HG03135 (cell line): ENCODE measurements around the gene MALAT1.
A peak's percentile ranks its signal among the peaks of the same experiment; 100 is the strongest.
"Not testable (repeated sequence)": the region's sequence is repeated elsewhere in the genome, so short reads cannot be mapped to it uniquely, and the experiment has no call there.

Source experiments
- ATAC-seq: cut with Tn5 transposase; IDR thresholded peaks from one replicate; pipeline ENCODE4 v1.9.1; 2021; ENCODE audit warnings: mild to moderate bottlenecking, moderate library complexity; ENCODE audit not compliant: unreplicated experiment

MALAT1 gene

GRCh38 chr11:65498977-65499712, at the start of gene MALAT1:
Gene MALAT1, plus strand, starts transcription at chr11:65499045.
- no peak for ATAC-seq

- ATAC-seq, result not testable (repeated sequence)
Observed at GRCh38 chr11:65451301-65451700, 47.5 kb upstream of the MALAT1 start.

GRCh38 chr11:65452259-65452658, 46.6 kb upstream of the MALAT1 start:
- ATAC-seq, result not testable (repeated sequence)

- ATAC-seq, result no peak
Observed at GRCh38 chr11:65452806-65453490, 45.9 kb upstream of the MALAT1 start.

- no peak for ATAC-seq
Observed at GRCh38 chr11:65454311-65454695, 44.5 kb upstream of the MALAT1 start.

GRCh38 chr11:65454696-65455456, 44.0 kb upstream of the MALAT1 start:
- ATAC-seq, result peak; percentile 90

GRCh38 chr11:65456418-65456817, 42.4 kb upstream of the MALAT1 start:
- ATAC-seq, result no peak

- no peak for ATAC-seq
Observed at GRCh38 chr11:65459552-65459951, 39.3 kb upstream of the MALAT1 start.

- not testable (repeated sequence) for ATAC-seq
Observed at GRCh38 chr11:65465471-65465870, 33.4 kb upstream of the MALAT1 start.

GRCh38 chr11:65467306-65467705, 31.5 kb upstream of the MALAT1 start:
- not testable (repeated sequence) for ATAC-seq

GRCh38 chr11:65468874-65469333, 29.9 kb upstream of the MALAT1 start:
- ATAC-seq, result no peak

GRCh38 chr11:65470433-65471049, 28.3 kb upstream of the MALAT1 start:
- no peak for ATAC-seq

- ATAC-seq, result no peak
Observed at GRCh38 chr11:65471447-65471891, 27.4 kb upstream of the MALAT1 start.

- not testable (repeated sequence) for ATAC-seq
Observed at GRCh38 chr11:65472588-65473277, 26.1 kb upstream of the MALAT1 start.

GRCh38 chr11:65473278-65473860, 25.5 kb upstream of the MALAT1 start:
- no peak for ATAC-seq

GRCh38 chr11:65474864-65475263, 24.0 kb upstream of the MALAT1 start:
- no peak for ATAC-seq

GRCh38 chr11:65476632-65477148, 22.2 kb upstream of the MALAT1 start:
- ATAC-seq, result no peak

GRCh38 chr11:65477149-65477965, 21.5 kb upstream of the MALAT1 start:
- ATAC-seq, result peak; percentile 70
